Spinal cord (tissue), 10 donors: ENCODE results near the gene RO60. TPM values are rescaled to one million over a fixed set of nuclear protein-coding genes. Genes with fewer than 3 reads are reported as not detected.

Source experiments
- DNase-seq, 6 donors: peaks; one replicate each; pipeline versions ENCODE4 v3.0.0 to v3.0.0-alpha.2; 2013 to 2015; ENCODE audit warnings: low spot score in 6 of 6, low read depth in 4 of 6
- H3K27ac ChIP-seq: one replicate; pipeline ENCODE4 v1.5.1; 2013; ENCODE audit warnings: low read depth, low read length, control low read depth
- H3K27me3 ChIP-seq: one replicate; pipeline ENCODE4 v1.6.1; 2013; ENCODE audit warnings: low read length; ENCODE audit not compliant: control insufficient read depth, insufficient read depth
- H3K36me3 ChIP-seq: one replicate; pipeline ENCODE4 v1.6.1; 2013; ENCODE audit warnings: low read length; ENCODE audit not compliant: control insufficient read depth, insufficient read depth
- H3K4me1 ChIP-seq: one replicate; pipeline ENCODE4 v1.6.1; 2013; ENCODE audit warnings: low read length; ENCODE audit not compliant: control insufficient read depth, insufficient read depth
- H3K4me3 ChIP-seq: one replicate; pipeline ENCODE4 v1.5.1; 2013; ENCODE audit warnings: low read depth, low read length, control low read depth
- H3K9me3 ChIP-seq: one replicate; pipeline ENCODE4 v1.6.1; 2013; ENCODE audit warnings: low read length; ENCODE audit not compliant: control insufficient read depth, insufficient read depth
- WGBS: methylation state at CpG from one replicate; pipeline ENCODE4 v1.1.5; 2013; ENCODE audit warnings: missing lambda C conversion rate; ENCODE audit not compliant: insufficient coverage; 5-methylcytosine and 5-hydroxymethylcytosine counted together
- polyA plus RNA-seq, 2 donors: library from polyadenylated mRNA; unstranded; fragments of 120-200 nt; gene quantifications; one replicate each; pipeline ENCODE4 v1.2.1, GENCODE V29; 2013; ENCODE audit not compliant: insufficient read length in 2 of 2
- total RNA-seq, 2 donors: library from RNA; depleted of rRNA in 1 of 2; stranded (reverse); fragments of 120-200 nt in 1 of 2; fragments of >200 nt in 1 of 2; gene quantifications; one replicate each; pipeline versions ENCODE4 v1.2.3 to v1.2.4, GENCODE V29; 2013 to 2014
- donor health status: healthy.

RO60 gene
- total and polyA plus RNA-seq, 4 donors = 26.8 to 254 (median 90.4) TPM

- no peaks in the 10 kb centered on the region for H3K27me3 ChIP-seq
- H3K4me3 ChIP-seq = no peak overlapping the region
- H3K36me3 ChIP-seq = peaks cover 14% of the 10 kb centered on the region
- no peak for DNase-seq
- H3K27ac ChIP-seq = no peak overlapping the region
- no peaks in the 10 kb centered on the region for H3K9me3 ChIP-seq
- no peaks in the 10 kb centered on the region for H3K4me1 ChIP-seq
Measured at GRCh38 chr1:193077991-193078390, 18.6 kb downstream of the RO60 start.

GRCh38 chr1:193079187-193079586 lies 19.8 kb downstream of the RO60 start:
- H3K4me1 ChIP-seq = no peaks in the 10 kb centered on the region
- no peak for DNase-seq
- H3K36me3 ChIP-seq = peaks cover 14% of the 10 kb centered on the region
- no peak overlapping the region for H3K4me3 ChIP-seq
- WGBS = 100% methylated on average over 1 of the region's 3 CpGs
- no peaks in the 10 kb centered on the region for H3K9me3 ChIP-seq
- H3K27me3 ChIP-seq = no peaks in the 10 kb centered on the region
- H3K27ac ChIP-seq = no peak overlapping the region

GRCh38 chr1:193083365-193084088 lies 24.1 kb downstream of the RO60 start:
- 83% methylated on average over 4 of the region's 6 CpGs for WGBS
- Histone ChIP-seq H3K27me3 (no peaks in the 10 kb centered on the region), H3K36me3 (peaks cover 14% of the 10 kb centered on the region), H3K4me1 (no peaks in the 10 kb centered on the region), H3K4me3 (no peak overlapping the region), H3K9me3 (no peaks in the 10 kb centered on the region), H3K27ac (no peak overlapping the region)
- DNase-seq = no peak

- no CpG with 5 or more reads among the region's 1 CpG for WGBS
- Histone ChIP-seq H3K4me1 (no peaks in the 10 kb centered on the region), H3K9me3 (no peaks in the 10 kb centered on the region), H3K27ac (no peak overlapping the region), H3K4me3 (no peak overlapping the region), H3K27me3 (no peaks in the 10 kb centered on the region), H3K36me3 (peaks cover 9% of the 10 kb centered on the region)
- no peak for DNase-seq
Measured at GRCh38 chr1:193085263-193085662, 25.9 kb downstream of the RO60 start.

- WGBS = no CpG with 5 or more reads among the region's 3 CpGs
- H3K27ac ChIP-seq = no peak overlapping the region
Measured at GRCh38 chr1:193086342-193086741, 26.9 kb downstream of the RO60 start.

GRCh38 chr1:193087893-193088292 lies 28.5 kb downstream of the RO60 start:
- H3K27ac ChIP-seq = no peak overlapping the region
- no peak for DNase-seq
- no peaks in the 10 kb centered on the region for H3K27me3 ChIP-seq
- WGBS = 100% methylated on average over 1 of the region's 3 CpGs
- H3K4me1 ChIP-seq = no peaks in the 10 kb centered on the region
- no peak overlapping the region for H3K4me3 ChIP-seq
- H3K9me3 ChIP-seq = no peaks in the 10 kb centered on the region
- peaks cover 5% of the 10 kb centered on the region for H3K36me3 ChIP-seq

More at GRCh38 chr1:193086342-193086741, 26.9 kb downstream of the RO60 start:
- Histone ChIP-seq H3K4me3 (no peak overlapping the region), H3K36me3 (peaks cover 9% of the 10 kb centered on the region), H3K9me3 (no peaks in the 10 kb centered on the region), H3K4me1 (no peaks in the 10 kb centered on the region), H3K27me3 (no peaks in the 10 kb centered on the region)
- no peak for DNase-seq

GRCh38 chr1:193090865-193091264 lies 31.5 kb downstream of the RO60 start:
- H3K27ac ChIP-seq = no peak overlapping the region
- no peaks in the 10 kb centered on the region for H3K4me1 ChIP-seq
- H3K4me3 ChIP-seq = no peak overlapping the region
- H3K36me3 ChIP-seq = peaks cover 10% of the 10 kb centered on the region
- no peaks in the 10 kb centered on the region for H3K27me3 ChIP-seq
- WGBS = no CpG with 5 or more reads among the region's 1 CpG
- no peaks in the 10 kb centered on the region for H3K9me3 ChIP-seq
- DNase-seq = no peak

- no peak for DNase-seq
- Histone ChIP-seq H3K4me1 (no peaks in the 10 kb centered on the region), H3K9me3 (no peaks in the 10 kb centered on the region), H3K27ac (no peak overlapping the region), H3K4me3 (no peak overlapping the region), H3K36me3 (peaks cover 13% of the 10 kb centered on the region), H3K27me3 (no peaks in the 10 kb centered on the region)
- WGBS = 93% methylated on average over 8 of the region's 11 CpGs
Measured at GRCh38 chr1:193094112-193094511, 34.7 kb downstream of the RO60 start.

- peak in 1 of 6 donors; percentile 6 for DNase-seq
- no peak overlapping the region for H3K4me3 ChIP-seq
- no peaks in the 10 kb centered on the region for H3K9me3 ChIP-seq
- no CpG with 5 or more reads among the region's 5 CpGs for WGBS
- no peaks in the 10 kb centered on the region for H3K27me3 ChIP-seq
- no peak overlapping the region for H3K27ac ChIP-seq
- no peaks in the 10 kb centered on the region for H3K4me1 ChIP-seq
- peaks cover 11% of the 10 kb centered on the region for H3K36me3 ChIP-seq
Measured at GRCh38 chr1:193102662-193103061, 43.2 kb downstream of the RO60 start.

- Histone ChIP-seq H3K27ac (peak overlapping the region; percentile 96), H3K4me1 (no peaks in the 10 kb centered on the region), H3K36me3 (peaks cover 8% of the 10 kb centered on the region), H3K9me3 (no peaks in the 10 kb centered on the region), H3K4me3 (peak overlapping the region; percentile 82), H3K27me3 (no peaks in the 10 kb centered on the region)
- 44% methylated on average over 8 of the region's 9 CpGs for WGBS
- DNase-seq = peak in 1 of 6 donors; percentile 7
Measured at GRCh38 chr1:193103759-193104501, 44.5 kb downstream of the RO60 start.
